ENCODE results near the gene DCST2.

The DCST2 gene

DNA sequence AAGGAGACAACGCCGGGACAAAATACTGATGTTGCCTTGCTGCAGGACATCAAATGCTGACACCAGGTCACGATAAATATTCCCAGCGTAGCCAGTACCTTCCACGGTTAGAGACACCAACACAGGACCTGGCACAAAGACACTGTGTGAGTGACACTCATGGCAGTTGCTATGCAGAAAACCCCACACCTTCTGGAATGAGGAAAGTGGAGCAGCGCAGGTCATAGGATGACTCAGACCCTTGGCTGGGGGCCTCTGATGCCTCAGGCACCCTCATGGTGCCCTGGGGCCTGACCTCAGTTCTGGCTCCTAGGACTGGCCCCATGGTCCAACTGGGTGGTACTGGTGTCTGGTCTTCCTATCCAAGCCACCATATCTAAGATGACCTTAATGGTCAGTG, 7.0 kb downstream of the DCST2 start:
- DNase-seq (ENCODE audit: low read depth, low spot score) = no peak

DNA sequence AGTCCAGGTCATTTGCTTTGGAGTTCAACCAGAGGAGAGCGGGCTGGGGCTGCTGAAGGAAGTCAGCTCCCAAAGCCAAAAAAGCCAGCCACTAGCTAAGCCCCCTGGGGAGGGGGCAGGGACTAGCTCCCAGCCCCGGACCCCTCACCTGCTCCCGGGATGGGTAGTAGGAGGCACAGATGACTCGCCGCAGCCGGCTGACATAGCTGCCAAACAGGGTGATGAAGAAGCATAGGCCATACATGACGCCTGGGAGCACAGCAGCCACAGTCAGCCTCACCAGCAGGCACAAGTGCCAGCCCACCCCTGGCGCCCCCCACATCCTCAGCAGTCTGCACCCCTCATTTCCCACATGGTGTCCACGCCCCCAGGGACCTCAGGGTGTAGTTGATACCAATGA, 7.4 kb downstream of the DCST2 start:
- no peak for DNase-seq (ENCODE audit: low read depth, low spot score)

DNA sequence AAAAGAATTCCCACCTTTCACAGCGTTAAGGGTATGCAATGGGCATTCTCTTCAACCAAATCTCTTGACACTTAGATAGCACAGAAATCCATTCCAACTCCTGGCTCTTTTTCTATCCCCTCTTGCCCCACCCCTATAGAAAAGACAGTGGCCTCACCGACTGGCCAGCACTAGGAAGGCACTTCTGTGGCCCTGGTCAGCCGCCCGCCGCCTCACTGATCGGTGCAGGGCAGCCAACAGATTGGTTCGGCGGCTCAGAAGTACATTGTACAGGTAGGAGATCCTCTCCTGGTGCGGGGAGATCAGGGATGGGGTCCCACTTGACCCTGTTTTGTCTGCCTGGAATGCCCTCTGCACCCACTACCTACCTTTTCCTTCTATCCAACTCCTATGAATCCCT, 9.3 kb downstream of the DCST2 start:
- no peak for DNase-seq (ENCODE audit: low read depth, low spot score)

DNA sequence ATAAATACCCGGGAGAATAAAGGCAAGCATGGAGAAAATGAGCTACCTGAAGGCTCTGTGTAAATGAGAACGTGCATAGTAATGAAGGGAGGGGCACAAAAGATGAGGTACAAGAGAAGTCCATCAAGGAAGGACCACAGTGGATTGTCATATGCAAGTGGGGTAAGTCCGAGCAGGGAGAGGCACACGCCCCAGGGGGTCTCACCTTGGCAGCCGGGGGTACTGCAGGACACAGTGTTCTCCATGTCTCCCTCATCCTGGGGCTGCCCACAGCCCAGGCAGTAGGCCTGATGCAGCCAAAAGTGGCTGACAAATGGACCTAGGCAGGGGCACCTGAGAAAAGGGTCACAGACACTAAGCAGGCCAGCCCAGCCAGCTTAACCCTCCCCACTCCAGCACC, 10.0 kb downstream of the DCST2 start:
- no peak for DNase-seq (ENCODE audit: low read depth, low spot score)

DNA sequence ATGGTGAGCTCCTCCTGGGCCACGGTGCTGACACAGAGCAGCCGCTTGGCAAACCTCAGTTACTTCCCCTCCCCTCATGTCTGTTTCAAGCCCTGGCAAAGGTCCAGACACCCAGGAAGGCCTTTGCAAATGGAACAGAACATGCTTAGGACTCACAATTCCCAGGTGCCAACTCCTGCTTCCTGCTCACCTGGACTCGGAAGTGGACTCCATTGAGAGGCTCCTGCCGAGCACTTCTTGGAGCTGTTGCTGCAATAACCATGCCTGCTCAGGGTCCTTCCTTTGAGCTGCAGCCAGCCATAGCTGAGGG, 10.7 kb downstream of the DCST2 start:
- no peak for DNase-seq (ENCODE audit: low read depth, low spot score)

DNA sequence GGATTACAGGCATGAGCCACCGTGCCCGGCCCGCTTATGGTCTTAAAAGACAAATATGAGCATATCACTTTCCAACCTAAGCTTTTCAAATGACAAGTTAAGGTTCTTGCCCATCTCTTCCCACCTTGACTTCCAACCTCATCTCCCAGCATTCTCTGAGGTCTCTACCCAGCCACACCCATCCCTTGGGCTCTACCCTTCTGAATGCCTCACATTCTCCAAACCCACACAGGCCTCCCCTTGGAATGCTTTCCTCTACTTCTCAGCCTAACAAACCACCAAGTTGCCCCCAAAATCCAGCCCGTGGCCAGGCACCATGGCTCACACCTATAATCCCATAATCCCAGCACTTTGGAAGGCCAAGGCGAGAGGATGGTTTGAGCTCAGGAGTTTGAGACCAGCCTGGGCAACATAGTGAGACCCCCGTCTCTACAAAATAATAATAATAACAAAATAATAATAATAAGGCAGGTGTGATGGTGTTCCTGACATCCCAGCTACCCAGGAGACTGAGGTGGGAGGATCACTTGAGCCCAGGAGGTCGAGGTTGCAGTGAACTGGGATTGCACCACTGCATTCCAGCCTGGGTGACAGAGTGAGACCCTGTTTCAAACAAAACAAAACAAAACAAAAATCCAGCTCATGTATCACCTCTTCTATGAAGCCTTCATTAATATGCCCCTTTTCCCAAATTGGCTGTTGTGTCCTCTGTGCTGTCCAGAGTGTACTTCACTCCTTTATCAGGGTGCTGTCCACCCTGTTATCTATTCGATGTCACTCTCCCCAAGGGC, 11.2 kb downstream of the DCST2 start:
- DNase-seq (ENCODE audit: low read depth, low spot score) = no peak

DNA sequence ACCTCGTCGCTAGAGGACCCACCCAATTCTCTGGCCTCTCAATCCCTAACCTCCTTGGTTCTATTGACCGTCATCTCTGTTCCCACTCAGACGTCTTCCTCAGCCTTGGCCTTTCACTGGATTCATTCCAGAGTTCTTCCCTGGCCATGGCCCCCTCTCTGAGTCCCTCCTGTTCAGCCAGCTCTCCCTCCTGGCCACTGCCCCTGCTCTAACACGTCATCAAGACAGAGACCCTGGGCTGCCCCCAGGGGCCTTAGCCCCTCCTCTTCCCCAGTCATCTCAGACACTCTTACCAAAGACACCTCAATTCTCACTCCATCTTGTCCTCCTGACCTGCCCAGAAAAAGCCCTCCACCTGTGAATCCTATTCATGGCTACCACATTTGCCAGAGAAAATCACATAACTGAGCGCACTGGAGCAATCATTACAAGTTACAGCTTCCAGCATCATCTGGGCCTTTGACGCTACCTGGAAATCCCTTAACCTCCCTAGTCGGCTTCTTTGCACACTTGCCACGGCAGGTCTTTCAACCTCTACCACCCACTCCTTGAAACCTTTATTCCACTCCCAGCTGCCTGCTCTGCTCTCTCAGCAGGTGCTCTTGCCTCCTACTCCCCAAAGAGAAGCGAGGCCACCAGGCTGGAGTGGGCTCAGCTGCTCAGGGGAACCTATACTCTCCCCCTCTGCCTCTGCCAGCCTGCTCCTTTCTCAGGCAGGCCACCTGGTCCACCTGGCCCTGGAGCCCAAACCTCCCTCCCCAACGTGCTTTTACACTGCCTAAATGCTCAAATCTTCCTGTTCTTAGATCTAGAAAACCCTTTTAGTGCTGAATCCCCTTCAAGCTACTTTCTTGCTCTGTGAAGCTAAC, 14.0 kb downstream of the DCST2 start:
- DNase-seq (ENCODE audit: low read depth, low spot score) = no peak

DNA sequence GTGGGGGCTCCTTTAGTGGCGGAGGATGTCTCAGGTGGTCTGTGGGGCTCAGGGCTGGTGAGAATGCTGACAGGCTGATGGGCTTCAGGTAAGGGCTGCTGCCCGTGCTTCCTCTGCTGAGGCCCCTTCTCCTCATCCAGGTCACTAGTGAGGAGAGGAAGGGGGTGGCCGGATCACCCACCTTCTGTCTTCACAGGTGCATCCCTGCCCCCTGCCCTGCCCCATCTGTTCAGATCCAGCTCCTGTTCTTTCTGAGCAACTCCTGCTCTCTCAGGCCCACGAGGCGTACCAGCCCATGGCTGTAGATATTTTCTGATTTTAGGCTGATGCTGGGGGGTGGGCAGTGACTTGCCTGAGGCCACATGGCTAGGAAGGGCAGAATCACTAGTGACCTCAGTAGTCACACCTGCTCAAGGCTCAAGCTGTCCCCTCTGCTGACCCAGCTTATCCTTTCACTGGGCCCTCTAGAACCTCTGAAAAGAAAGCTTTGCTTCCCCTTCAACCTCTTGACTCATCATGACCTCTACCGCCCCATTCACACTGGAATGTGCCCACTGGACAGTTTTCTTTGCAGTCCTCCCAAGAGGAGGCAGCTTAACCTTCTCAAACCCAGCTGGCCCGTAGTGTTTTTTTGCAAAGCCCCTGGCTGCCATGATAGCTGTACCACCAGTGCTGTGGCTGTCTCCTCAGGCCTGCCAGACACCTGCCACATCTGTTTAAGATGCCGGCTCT, 14.8 kb downstream of the DCST2 start:
- no peak for DNase-seq (ENCODE audit: low read depth, low spot score)

DNA sequence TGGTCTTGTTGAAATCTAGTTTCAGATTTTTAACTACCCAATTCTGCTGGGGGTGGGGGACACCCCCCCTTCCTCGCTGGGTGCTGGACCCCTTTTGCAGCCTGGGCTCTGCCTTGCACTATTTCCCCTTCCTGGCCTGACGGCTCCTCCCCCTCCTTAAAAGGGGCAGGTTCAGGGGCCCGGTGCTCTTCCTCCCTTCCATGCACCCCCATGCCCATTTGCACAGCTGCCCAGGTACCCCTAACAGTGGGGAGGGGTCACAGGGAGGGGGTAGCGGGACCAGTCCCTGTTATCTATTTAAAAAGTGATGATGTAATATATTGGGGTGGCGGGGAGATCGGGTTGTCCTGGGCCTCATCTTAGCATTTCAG, 15.7 kb downstream of the DCST2 start:
- no peak for DNase-seq (ENCODE audit: low read depth, low spot score)

DNA sequence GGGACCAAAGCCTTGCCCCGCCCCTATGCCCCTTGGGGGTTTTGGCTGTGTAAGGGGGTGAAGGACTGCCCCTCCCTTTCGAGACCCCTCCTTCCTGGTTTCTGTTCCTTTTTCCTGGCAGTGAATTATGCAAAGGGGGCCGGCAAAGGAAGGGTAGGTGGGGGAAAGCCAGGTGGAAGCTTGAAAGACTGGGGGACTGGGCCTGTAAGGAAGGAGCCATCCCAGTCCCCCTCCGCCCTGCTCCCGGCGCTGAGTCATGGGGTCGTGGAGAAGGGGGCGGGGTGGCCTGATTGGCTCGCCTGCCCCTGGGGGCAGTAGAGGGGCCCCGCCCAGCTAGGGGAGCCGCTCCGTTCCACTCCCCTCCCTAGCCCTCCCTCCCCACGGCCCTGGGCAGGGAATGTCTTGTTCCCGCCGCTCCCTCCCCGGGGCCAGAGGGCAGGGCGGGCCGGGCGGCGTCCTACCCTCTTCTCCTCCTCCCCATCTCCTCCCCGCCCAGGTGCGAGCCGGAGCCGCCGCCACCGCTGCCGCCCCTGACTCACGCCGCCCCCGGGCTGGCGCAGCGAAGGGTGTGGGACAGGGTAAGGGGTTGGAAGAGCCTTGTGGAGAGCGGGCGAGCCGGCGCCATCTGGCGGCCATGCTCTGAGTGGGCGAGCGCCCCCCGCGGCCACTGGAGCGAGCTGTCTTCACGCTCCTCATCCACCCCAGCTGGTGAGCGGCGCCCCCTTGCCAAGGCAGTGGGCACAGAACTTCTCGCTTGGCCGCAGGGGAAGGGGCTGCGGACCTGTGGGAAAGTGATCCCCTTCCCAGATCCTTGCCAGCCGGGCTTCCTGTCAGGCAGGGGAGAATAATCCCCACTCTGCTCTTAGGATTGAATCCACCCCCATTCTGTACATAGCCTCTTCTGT, 16.3 kb downstream of the DCST2 start:
- no peak for DNase-seq (ENCODE audit: low read depth, low spot score)

DNA sequence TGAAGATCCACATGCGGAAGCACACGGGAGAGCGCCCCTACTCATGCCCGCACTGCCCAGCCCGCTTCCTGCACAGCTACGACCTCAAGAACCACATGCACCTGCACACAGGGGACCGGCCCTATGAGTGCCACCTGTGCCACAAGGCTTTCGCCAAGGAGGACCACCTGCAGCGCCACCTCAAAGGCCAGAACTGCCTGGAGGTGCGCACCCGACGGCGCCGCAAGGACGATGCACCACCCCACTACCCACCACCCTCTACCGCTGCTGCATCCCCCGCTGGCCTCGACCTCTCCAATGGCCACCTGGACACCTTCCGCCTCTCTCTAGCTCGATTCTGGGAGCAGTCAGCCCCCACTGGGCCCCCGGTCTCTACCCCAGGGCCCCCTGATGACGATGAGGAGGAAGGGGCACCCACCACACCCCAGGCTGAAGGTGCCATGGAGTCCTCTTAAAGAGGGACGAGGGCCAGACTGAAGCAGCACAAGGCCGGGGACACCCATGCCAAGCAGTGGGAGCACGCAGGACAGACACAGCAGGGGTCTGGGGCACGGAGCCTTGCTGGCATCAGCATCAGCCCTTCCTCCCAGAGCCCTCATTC, 17.2 kb downstream of the DCST2 start:
- no peak for DNase-seq (ENCODE audit: low read depth, low spot score)

DNA sequence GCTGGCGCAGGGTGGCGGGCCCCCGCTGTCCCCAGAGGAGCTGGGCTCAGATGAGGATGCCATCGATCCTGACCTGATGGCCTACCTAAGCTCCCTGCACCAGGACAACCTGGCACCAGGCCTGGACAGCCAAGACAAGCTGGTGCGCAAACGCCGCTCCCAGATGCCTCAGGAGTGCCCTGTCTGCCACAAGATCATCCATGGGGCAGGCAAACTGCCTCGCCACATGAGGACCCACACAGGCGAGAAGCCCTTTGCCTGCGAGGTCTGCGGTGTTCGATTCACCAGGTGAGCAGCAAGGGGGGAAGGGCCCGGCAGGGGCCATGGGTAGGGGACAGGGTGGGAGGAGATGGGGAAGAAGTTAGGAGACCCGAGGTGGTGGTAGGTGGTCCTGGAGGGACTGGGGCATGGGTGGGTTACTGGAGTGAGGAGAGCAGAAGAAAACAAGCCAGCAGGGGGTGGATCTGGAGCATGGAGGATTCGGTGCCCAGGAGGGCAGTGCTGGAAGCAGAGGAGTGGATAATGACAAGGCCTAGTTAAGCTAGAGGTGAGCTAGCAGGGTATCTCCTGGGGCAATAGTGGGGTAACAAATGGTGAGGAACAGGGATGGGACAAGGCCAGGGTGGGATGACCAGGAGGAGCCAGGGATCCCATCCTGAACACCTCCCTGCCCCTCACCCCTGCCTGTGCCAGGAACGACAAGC, 17.9 kb downstream of the DCST2 start:
- DNase-seq (ENCODE audit: low read depth, low spot score) = no peak

DNA sequence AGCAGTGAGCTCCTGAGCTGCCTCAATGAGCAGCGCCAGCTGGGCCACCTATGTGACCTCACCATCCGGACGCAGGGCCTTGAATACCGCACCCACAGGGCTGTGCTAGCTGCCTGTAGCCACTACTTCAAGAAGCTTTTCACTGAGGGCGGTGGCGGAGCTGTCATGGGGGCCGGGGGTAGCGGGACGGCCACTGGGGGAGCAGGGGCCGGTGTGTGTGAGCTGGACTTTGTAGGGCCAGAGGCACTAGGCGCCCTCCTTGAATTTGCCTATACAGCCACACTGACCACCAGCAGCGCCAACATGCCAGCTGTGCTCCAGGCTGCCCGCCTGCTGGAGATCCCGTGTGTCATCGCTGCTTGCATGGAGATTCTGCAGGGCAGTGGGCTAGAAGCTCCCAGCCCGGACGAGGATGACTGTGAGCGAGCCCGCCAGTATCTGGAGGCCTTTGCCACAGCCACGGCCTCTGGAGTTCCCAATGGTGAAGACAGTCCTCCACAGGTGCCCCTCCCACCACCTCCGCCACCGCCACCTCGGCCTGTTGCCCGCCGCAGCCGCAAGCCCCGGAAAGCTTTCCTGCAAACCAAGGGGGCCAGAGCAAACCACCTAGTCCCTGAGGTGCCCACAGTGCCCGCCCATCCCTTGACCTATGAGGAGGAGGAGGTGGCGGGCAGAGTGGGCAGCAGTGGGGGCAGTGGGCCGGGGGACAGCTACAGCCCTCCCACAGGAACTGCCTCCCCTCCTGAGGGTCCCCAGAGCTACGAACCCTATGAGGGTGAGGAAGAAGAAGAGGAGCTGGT, 18.7 kb downstream of the DCST2 start:
- no peak for DNase-seq (ENCODE audit: low read depth, low spot score)

DNA sequence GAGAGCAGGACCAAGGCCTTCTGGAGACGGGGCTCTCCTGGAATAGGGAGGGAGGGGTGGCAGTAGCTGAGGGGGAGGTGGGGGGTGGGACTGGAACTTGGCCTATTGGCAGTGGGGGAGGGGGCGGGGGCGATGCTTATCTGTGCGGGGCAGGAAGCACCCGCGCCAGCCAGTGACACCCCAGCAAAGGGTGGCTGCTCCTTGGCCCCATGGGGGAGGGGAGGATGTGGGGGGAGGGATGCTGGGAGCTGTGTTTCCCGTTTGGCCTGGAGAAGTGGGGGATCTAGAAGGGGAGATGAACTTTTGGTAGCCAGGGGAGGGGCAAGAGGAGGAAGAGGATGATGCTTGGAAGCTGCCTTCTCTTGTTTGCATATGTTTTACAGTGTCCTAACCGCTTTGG, 19.9 kb downstream of the DCST2 start:
- no peak for DNase-seq (ENCODE audit: low read depth, low spot score)

DNA sequence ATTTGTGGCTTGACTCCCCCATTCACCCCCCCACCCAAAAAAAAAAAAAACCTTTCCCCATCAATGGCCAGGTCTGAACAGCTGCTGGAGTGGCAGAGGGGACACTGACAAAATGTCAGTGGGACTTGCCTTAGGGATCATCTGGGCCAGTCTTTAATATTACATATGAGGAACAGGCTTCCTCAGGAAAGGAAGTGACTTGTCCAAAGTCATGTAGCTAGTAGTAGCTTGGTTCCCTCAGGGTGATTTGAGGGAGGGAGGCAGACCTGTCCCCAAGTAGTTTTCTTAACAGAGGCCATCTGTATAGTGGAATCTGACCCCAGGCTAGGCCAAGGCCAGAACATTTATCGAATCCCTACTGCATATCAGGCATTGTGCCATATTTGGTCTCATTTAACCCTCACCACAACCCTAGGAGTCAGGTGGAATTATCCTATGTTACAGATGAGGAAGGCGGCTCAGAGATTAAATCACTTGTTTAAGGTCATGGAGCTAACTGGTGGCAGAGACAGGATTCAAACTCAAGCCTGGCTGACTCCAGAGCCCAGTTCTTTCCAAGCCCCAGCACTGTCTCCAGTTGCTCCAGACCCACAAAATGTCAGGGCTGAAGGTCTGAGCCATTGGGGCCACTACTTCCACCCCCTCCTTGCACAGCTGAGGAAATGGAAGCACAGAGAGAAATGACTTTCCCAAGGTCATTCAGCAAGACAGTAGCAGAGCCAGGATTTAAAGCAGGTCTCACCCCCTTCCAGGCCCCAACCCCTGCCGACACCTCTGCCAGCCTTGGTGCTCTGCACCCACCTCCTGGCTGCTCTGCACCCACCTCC, 20.6 kb downstream of the DCST2 start:
- DNase-seq (ENCODE audit: low read depth, low spot score) = no peak

DNA sequence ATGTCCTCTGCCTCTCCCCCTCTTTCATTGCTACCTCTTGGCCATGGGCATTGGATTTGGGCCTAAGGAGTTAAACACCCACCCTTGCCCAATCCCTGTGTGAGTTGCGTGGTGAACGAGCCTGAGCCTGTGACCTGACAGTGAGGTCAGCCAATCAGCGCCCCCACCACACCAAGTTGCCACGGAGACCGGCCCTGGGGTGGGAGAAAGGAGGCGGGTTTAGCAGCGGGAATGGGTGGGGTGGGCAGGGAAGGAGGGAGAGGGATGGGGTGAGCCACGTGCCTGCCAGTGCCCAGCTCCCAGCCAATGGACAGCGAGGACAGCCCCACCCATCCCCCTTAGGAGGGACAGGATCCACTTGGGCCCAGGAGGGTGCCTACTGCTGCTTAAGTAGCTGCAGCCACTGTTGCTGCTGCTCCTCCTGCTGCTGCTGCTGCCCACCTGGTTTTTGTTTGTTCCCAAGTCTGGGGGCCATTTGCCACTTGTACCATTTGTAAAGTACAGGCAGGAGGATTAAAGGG, 21.5 kb downstream of the DCST2 start:
- DNase-seq (ENCODE audit: low read depth, low spot score) = no peak

DNA sequence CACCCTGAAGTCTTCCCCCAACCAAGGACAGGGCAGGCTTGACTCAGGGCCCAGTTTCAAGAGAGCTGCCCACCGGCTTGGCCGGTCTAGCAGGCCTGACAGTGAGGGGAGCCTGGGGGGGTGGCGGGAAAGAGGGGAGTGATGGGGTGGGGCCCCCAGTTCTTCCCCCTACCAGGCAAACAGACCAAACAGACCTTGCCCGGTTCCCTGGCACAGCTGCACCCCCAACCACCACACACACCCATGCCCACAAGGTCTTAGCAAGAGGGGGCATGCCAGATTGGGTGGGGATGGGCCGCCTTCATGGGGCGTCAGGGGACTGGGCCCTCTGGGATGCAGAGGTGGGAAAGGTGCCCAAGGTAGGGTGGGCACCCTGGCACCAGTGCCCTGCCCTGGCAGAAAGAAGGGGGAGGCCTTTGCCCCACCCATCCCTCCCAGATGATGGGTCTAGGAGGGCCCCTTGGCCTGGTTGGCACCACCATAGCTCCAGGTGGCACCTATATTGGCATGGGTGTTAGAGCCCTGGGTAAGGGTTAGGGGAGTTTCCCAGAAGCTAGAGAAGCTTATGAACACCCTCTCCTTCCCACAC, 22.1 kb downstream of the DCST2 start:
- DNase-seq (ENCODE audit: low read depth, low spot score) = no peak

DNA sequence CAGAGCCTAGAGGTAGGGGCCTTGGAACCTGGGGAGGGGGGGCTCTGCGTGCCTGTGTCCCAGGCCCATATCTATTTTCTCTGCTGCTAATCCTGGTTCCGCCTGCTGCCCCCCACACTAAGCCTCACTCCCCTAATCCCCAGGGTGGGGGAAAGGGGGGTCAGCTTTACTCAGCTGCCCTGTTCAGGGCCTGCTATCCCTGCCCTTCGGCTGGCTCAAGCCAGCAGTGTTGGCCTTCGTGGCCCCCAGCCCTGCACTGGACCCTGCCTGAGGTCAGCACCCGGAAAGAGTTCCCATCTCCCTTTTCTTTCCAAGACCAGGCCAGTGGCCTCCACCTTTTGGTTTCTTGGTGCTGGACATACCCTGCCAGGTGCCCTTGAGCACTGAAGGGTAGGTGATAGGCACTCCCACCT, 22.6 kb downstream of the DCST2 start:
- DNase-seq (ENCODE audit: low read depth, low spot score) = no peak

Data from iPS DF 19.7 (cell line).